SK-N-SH treated with all-trans-retinoic acid at 6 μM for 48 hours (cell line): ENCODE data around the gene ALK.

ENCODE experiments used
- ATAC-seq: fragments of 200-7000 bp; cut with Tn5 transposase; 3 replicates; pipeline ENCODE4 v1.9.1; 2020; ENCODE audit warnings: mild to moderate bottlenecking, moderate library complexity
- ARNTL ChIP-seq: fragments of 450-650 bp; formaldehyde crosslinking; IDR thresholded peaks from 2 replicates; pipeline ENCODE4 v1.5.0; 2020; ENCODE audit warnings: low read depth, mild to moderate bottlenecking, moderate library complexity, borderline replicate concordance
- BACH2 ChIP-seq: fragments of 250-450 bp; sonication (Bioruptor Pico); IDR thresholded peaks from 2 replicates; pipeline ENCODE4 v1.9.0; 2021; ENCODE audit warnings: mild to moderate bottlenecking, borderline replicate concordance
- CREB5 ChIP-seq: fragments of 250-450 bp; sonication (Bioruptor Pico); IDR thresholded peaks from 2 replicates; pipeline ENCODE4 v1.5.1; 2020; ENCODE audit warnings: low read depth, mild to moderate bottlenecking, moderate library complexity
- CSDC2 ChIP-seq: fragments of 250-450 bp; sonication (Bioruptor Pico); IDR thresholded peaks from 2 replicates; pipeline ENCODE4 v1.5.0; 2020; ENCODE audit warnings: mild to moderate bottlenecking, moderate library complexity
- ESRRG ChIP-seq: fragments of 250-450 bp; sonication (Bioruptor Pico); IDR thresholded peaks from 2 replicates; pipeline ENCODE4 v1.6.1; 2021; ENCODE audit warnings: mild to moderate bottlenecking
- GLIS3 ChIP-seq: fragments of 250-450 bp; sonication (Bioruptor Pico); IDR thresholded peaks from 2 replicates; pipeline ENCODE4 v1.5.0; 2020; ENCODE audit warnings: mild to moderate bottlenecking, moderate library complexity
- ISL1 ChIP-seq: fragments of 250-450 bp; sonication (Bioruptor Pico); IDR thresholded peaks from 2 replicates; pipeline ENCODE4 v2.1.2; 2022; ENCODE audit warnings: mild to moderate bottlenecking, moderate library complexity
- OSR1 ChIP-seq: fragments of 250-450 bp; sonication (Bioruptor Pico); IDR thresholded peaks from 2 replicates; pipeline ENCODE4 v1.8.0; 2022; ENCODE audit warnings: moderate library complexity, mild to moderate bottlenecking, inconsistent platforms
- PATZ1 ChIP-seq: fragments of 250-450 bp; sonication (Bioruptor Pico); IDR thresholded peaks from 2 replicates; pipeline ENCODE4 v1.8.0; 2020; ENCODE audit warnings: mild to moderate bottlenecking, moderate library complexity, borderline replicate concordance
- PPARA ChIP-seq: fragments of 250-450 bp; sonication (Bioruptor Pico); IDR thresholded peaks from 2 replicates; pipeline ENCODE4 v1.5.0; 2020; ENCODE audit warnings: mild to moderate bottlenecking, borderline replicate concordance
- RARB ChIP-seq: fragments of 250-450 bp; sonication (Bioruptor Pico); IDR thresholded peaks from 2 replicates; pipeline ENCODE4 v1.8.0; 2021; ENCODE audit warnings: mild to moderate bottlenecking, moderate library complexity
- SNAI2 ChIP-seq: fragments of 250-450 bp; sonication (Bioruptor Pico); IDR thresholded peaks from 2 replicates; pipeline ENCODE4 v1.5.0; 2020; ENCODE audit warnings: mild to moderate bottlenecking, moderate library complexity
- TCF4 ChIP-seq: fragments of 250-450 bp; sonication (Bioruptor Pico); IDR thresholded peaks from 2 replicates; pipeline ENCODE4 v1.8.0; 2021; ENCODE audit warnings: mild to moderate bottlenecking, moderate library complexity, borderline replicate concordance
- TOX ChIP-seq: fragments of 250-450 bp; sonication (Bioruptor Pico); IDR thresholded peaks from 2 replicates; pipeline ENCODE4 v1.8.0; 2021; ENCODE audit warnings: mild to moderate bottlenecking, moderate library complexity, borderline replicate concordance
- ZC3H10 ChIP-seq: fragments of 250-450 bp; sonication (Bioruptor Pico); IDR thresholded peaks from 2 replicates; pipeline ENCODE4 v1.5.1; 2021; ENCODE audit warnings: mild to moderate bottlenecking, moderate library complexity
- ZFP3 ChIP-seq: fragments of 250-450 bp; sonication (Bioruptor Pico); IDR thresholded peaks from 2 replicates; pipeline ENCODE4 v1.5.0; 2020; ENCODE audit warnings: mild to moderate bottlenecking, moderate library complexity
- ZFP30 ChIP-seq: fragments of 450-650 bp; formaldehyde crosslinking; IDR thresholded peaks from 2 replicates; pipeline ENCODE4 v1.5.0; 2022; ENCODE audit warnings: mild to moderate bottlenecking, moderate library complexity
- ZNF565 ChIP-seq: fragments of 450-650 bp; formaldehyde crosslinking; conservative IDR thresholded peaks from 2 replicates; pipeline ENCODE4 v1.5.0; 2020; ENCODE audit warnings: low read depth, mild to moderate bottlenecking, moderate library complexity
- ZNF70 ChIP-seq: fragments of 450-650 bp; formaldehyde crosslinking; IDR thresholded peaks from 2 replicates; pipeline ENCODE4 v1.5.0; 2020; ENCODE audit warnings: mild to moderate bottlenecking, moderate library complexity
- ZNF8 ChIP-seq: fragments of 450-650 bp; formaldehyde crosslinking; IDR thresholded peaks from 2 replicates; pipeline ENCODE4 v1.5.0; 2020; ENCODE audit warnings: mild to moderate bottlenecking, moderate library complexity
- TF ChIP-seq, protein P1 (sequence below): fragments of 250-450 bp; sonication (Bioruptor Pico); IDR thresholded peaks from 2 replicates; pipeline ENCODE4 v1.5.1; 2021; ENCODE audit warnings: mild to moderate bottlenecking, moderate library complexity
- TF ChIP-seq, protein P2 (sequence below): fragments of 250-450 bp; sonication (Bioruptor Pico); IDR thresholded peaks from 2 replicates; pipeline ENCODE4 v1.8.0; 2021; ENCODE audit warnings: low read depth, mild to moderate bottlenecking, moderate library complexity, borderline replicate concordance
- TF ChIP-seq, protein P3 (sequence below): fragments of 250-450 bp; sonication (Bioruptor Pico); IDR thresholded peaks from 2 replicates; pipeline ENCODE4 v1.5.0; 2020; ENCODE audit warnings: mild to moderate bottlenecking, moderate library complexity

The ALK gene

GRCh38 chr2:29278966-29279365, 642.4 kb downstream of the ALK start:
- TF ChIP-seq, protein P1, sequence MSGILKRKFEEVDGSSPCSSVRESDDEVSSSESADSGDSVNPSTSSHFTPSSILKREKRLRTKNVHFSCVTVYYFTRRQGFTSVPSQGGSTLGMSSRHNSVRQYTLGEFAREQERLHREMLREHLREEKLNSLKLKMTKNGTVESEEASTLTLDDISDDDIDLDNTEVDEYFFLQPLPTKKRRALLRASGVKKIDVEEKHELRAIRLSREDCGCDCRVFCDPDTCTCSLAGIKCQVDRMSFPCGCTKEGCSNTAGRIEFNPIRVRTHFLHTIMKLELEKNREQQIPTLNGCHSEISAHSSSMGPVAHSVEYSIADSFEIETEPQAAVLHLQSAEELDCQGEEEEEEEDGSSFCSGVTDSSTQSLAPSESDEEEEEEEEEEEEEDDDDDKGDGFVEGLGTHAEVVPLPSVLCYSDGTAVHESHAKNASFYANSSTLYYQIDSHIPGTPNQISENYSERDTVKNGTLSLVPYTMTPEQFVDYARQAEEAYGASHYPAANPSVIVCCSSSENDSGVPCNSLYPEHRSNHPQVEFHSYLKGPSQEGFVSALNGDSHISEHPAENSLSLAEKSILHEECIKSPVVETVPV (CRISPR knock-in tag) = no peak
- TF ChIP-seq ESRRG (CRISPR knock-in tag) = no peak
- TF ChIP-seq ZNF70 (CRISPR knock-in tag) = no peak
- no peak for TF ChIP-seq TCF4
- TF ChIP-seq ISL1 = no peak
- TF ChIP-seq OSR1 (CRISPR knock-in tag) = no peak
- no peak for TF ChIP-seq SNAI2 (CRISPR knock-in tag)
- no peak for TF ChIP-seq ZNF8 (CRISPR knock-in tag)
- TF ChIP-seq, protein P2, sequence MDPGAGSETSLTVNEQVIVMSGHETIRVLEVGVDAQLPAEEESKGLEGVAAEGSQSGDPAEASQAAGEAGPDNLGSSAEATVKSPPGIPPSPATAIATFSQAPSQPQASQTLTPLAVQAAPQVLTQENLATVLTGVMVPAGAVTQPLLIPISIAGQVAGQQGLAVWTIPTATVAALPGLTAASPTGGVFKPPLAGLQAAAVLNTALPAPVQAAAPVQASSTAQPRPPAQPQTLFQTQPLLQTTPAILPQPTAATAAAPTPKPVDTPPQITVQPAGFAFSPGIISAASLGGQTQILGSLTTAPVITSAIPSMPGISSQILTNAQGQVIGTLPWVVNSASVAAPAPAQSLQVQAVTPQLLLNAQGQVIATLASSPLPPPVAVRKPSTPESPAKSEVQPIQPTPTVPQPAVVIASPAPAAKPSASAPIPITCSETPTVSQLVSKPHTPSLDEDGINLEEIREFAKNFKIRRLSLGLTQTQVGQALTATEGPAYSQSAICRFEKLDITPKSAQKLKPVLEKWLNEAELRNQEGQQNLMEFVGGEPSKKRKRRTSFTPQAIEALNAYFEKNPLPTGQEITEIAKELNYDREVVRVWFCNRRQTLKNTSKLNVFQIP (CRISPR knock-in tag) = no peak
- TF ChIP-seq CREB5 (CRISPR knock-in tag) = no peak
- TF ChIP-seq BACH2 (CRISPR knock-in tag) = no peak
- TF ChIP-seq TOX (CRISPR knock-in tag) = no peak
- no peak for TF ChIP-seq PPARA (CRISPR knock-in tag)
- no peak for TF ChIP-seq ZC3H10 (CRISPR knock-in tag)
- TF ChIP-seq ZFP3 (CRISPR knock-in tag) = no peak
- no peak for TF ChIP-seq RARB (CRISPR knock-in tag)
- TF ChIP-seq, all 23 proteins: peak for 0

GRCh38 chr2:29276151-29276550, 645.2 kb downstream of the ALK start:
- TF ChIP-seq ISL1 (no peak), ZFP30 (no peak), BACH2 (CRISPR knock-in tag) (no peak), ZNF8 (CRISPR knock-in tag) (no peak), ESRRG (CRISPR knock-in tag) (no peak), ZC3H10 (CRISPR knock-in tag) (no peak), OSR1 (CRISPR knock-in tag) (no peak), ZFP3 (CRISPR knock-in tag) (no peak), ZNF70 (CRISPR knock-in tag) (no peak), ZNF565 (CRISPR knock-in tag) (no peak), CSDC2 (no peak), TOX (CRISPR knock-in tag) (no peak), TCF4 (no peak), PATZ1 (no peak)
- ATAC-seq = no peak

More at GRCh38 chr2:29278966-29279365, 642.4 kb downstream of the ALK start:
- no peak for ATAC-seq

DNA sequence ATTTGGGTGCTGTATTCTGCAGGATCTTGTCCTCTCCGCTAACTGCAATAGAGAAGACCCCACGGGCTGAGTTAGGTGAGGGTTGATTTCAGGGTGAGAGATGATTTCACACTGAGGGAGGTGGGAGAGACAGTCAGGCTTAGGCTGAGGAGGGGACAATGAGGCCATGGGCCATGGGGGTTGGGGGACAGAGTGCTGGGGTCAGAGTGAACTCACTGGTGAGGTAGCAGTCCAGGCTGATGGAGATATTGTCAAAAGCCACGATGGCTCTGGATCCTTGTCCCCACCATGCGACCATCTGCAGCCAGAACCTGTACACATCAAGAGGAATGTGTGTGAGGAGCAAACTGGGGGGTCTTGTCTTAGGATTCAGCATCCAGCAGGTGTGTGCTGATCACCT, 646.2 kb downstream of the ALK start:
- TF ChIP-seq TOX (CRISPR knock-in tag) (no peak), ZNF565 (CRISPR knock-in tag) (no peak), ARNTL (no peak), ZFP30 (no peak), GLIS3 (CRISPR knock-in tag) (no peak), ZC3H10 (CRISPR knock-in tag) (no peak), ZNF70 (CRISPR knock-in tag) (no peak), CSDC2 (no peak), RARB (CRISPR knock-in tag) (no peak), ZFP3 (CRISPR knock-in tag) (no peak), SNAI2 (CRISPR knock-in tag) (no peak), CREB5 (CRISPR knock-in tag) (no peak), PATZ1 (no peak)
- TF ChIP-seq, protein P3, sequence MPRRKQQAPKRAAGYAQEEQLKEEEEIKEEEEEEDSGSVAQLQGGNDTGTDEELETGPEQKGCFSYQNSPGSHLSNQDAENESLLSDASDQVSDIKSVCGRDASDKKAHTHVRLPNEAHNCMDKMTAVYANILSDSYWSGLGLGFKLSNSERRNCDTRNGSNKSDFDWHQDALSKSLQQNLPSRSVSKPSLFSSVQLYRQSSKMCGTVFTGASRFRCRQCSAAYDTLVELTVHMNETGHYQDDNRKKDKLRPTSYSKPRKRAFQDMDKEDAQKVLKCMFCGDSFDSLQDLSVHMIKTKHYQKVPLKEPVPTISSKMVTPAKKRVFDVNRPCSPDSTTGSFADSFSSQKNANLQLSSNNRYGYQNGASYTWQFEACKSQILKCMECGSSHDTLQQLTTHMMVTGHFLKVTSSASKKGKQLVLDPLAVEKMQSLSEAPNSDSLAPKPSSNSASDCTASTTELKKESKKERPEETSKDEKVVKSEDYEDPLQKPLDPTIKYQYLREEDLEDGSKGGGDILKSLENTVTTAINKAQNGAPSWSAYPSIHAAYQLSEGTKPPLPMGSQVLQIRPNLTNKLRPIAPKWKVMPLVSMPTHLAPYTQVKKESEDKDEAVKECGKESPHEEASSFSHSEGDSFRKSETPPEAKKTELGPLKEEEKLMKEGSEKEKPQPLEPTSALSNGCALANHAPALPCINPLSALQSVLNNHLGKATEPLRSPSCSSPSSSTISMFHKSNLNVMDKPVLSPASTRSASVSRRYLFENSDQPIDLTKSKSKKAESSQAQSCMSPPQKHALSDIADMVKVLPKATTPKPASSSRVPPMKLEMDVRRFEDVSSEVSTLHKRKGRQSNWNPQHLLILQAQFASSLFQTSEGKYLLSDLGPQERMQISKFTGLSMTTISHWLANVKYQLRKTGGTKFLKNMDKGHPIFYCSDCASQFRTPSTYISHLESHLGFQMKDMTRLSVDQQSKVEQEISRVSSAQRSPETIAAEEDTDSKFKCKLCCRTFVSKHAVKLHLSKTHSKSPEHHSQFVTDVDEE (CRISPR knock-in tag) = no peak
- TF ChIP-seq, protein P2 (CRISPR knock-in tag) = no peak
- ATAC-seq = no peak
